A549 (cell line): ENCODE data around the gene DIAPH1.

ENCODE experiments used
- CTCF ChIP-seq: fragments of >200 bp; sonication (Bioruptor Twin); formaldehyde crosslinking; IDR thresholded peaks from 3 replicates; pipeline ENCODE4 v1.5.1; 2016
- POLR2A ChIP-seq: IDR thresholded peaks from 2 replicates; pipeline ENCODE4 v1.6.1; 2012; ENCODE audit warnings: mild to moderate bottlenecking, low read length
- TF ChIP-seq, protein P1 (sequence below): fragments of 450-650 bp; IDR thresholded peaks from 2 replicates; pipeline ENCODE4 v1.6.1; 2014; ENCODE audit warnings: antibody characterized with exemption

- TF ChIP-seq CTCF (no peak), POLR2A (no peak)
- TF ChIP-seq, protein P1, sequence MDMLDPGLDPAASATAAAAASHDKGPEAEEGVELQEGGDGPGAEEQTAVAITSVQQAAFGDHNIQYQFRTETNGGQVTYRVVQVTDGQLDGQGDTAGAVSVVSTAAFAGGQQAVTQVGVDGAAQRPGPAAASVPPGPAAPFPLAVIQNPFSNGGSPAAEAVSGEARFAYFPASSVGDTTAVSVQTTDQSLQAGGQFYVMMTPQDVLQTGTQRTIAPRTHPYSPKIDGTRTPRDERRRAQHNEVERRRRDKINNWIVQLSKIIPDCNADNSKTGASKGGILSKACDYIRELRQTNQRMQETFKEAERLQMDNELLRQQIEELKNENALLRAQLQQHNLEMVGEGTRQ = no peak
These were observed 102.2 kb downstream of the DIAPH1 start for GRCh38 chr5:141516672-141517025.
